Measurements from ENCODE around the gene SLC26A3.

Gene SLC26A3

GRCh38 chr7:107833684-107834106, 30.7 kb upstream of the SLC26A3 start:
- Histone ChIP-seq H3K9me3 (ENCODE audit: control insufficient read depth, insufficient read depth, low read depth, low read length) (no peaks in the 10 kb centered on the region), H3K4me3 (ENCODE audit: low read depth, low read length) (no peak overlapping the region), H3K27ac (ENCODE audit: extremely low read depth, low read depth, low read length) (no peak overlapping the region), H3K36me3 (ENCODE audit: control insufficient read depth in 2 of 2, insufficient read depth in 1 of 2, low read length in 2 of 2) (no peaks in the 10 kb centered on the region), H3K4me1 (ENCODE audit: control insufficient read depth, insufficient read depth, low read length) (peaks cover 3% of the 10 kb centered on the region; the same call in 1 of the 2 replicates)
- POLR2A ChIA-PET, result no interaction called here
- TF ChIP-seq ZNF747 (tag by site-specific recombination; IDR thresholded peaks at IDR 0.05) (no peak), ZNF514 (tag by site-specific recombination; IDR thresholded peaks at IDR 0.05) (no peak), ZNF292 (tag by site-specific recombination; IDR thresholded peaks at IDR 0.05; ENCODE audit: borderline replicate concordance, low read depth) (no peak), ZNF473 (tag by site-specific recombination; IDR thresholded peaks at IDR 0.05) (no peak), RBAK (tag by site-specific recombination; IDR thresholded peaks at IDR 0.05) (no peak), ZNF18 (tag by site-specific recombination; IDR thresholded peaks at IDR 0.05) (no peak), GLIS2 (tag by site-specific recombination; IDR thresholded peaks at IDR 0.05) (no peak), ZNF114 (tag by site-specific recombination; IDR thresholded peaks at IDR 0.05) (no peak), REST (tag by site-specific recombination; IDR thresholded peaks at IDR 0.05) (no peak), ZNF837 (tag by site-specific recombination; IDR thresholded peaks at IDR 0.05) (no peak), KLF8 (tag by site-specific recombination; IDR thresholded peaks at IDR 0.05) (no peak), ZNF174 (tag by site-specific recombination; IDR thresholded peaks at IDR 0.05) (no peak), ZBTB8A (tag by site-specific recombination; IDR thresholded peaks at IDR 0.05) (no peak), ZNF214 (tag by site-specific recombination; IDR thresholded peaks at IDR 0.05; ENCODE audit: borderline replicate concordance) (no peak), BCL11B (tag by site-specific recombination; IDR thresholded peaks at IDR 0.05; ENCODE audit: low read depth) (no peak)
- TF ChIP-seq, protein P1, sequence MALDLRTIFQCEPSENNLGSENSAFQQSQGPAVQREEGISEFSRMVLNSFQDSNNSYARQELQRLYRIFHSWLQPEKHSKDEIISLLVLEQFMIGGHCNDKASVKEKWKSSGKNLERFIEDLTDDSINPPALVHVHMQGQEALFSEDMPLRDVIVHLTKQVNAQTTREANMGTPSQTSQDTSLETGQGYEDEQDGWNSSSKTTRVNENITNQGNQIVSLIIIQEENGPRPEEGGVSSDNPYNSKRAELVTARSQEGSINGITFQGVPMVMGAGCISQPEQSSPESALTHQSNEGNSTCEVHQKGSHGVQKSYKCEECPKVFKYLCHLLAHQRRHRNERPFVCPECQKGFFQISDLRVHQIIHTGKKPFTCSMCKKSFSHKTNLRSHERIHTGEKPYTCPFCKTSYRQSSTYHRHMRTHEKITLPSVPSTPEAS (tag by site-specific recombination; IDR thresholded peaks at IDR 0.05), result no peak
- TF ChIP-seq, protein P2, sequence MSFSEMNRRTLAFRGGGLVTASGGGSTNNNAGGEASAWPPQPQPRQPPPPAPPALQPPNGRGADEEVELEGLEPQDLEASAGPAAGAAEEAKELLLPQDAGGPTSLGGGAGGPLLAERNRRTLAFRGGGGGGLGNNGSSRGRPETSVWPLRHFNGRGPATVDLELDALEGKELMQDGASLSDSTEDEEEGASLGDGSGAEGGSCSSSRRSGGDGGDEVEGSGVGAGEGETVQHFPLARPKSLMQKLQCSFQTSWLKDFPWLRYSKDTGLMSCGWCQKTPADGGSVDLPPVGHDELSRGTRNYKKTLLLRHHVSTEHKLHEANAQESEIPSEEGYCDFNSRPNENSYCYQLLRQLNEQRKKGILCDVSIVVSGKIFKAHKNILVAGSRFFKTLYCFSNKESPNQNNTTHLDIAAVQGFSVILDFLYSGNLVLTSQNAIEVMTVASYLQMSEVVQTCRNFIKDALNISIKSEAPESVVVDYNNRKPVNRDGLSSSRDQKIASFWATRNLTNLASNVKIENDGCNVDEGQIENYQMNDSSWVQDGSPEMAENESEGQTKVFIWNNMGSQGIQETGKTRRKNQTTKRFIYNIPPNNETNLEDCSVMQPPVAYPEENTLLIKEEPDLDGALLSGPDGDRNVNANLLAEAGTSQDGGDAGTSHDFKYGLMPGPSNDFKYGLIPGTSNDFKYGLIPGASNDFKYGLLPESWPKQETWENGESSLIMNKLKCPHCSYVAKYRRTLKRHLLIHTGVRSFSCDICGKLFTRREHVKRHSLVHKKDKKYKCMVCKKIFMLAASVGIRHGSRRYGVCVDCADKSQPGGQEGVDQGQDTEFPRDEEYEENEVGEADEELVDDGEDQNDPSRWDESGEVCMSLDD (tag by site-specific recombination; IDR thresholded peaks at IDR 0.05), result no peak
- CTCF ChIA-PET, result no interaction called here

- Histone ChIP-seq H3K36me3 (ENCODE audit: control insufficient read depth in 2 of 2, insufficient read depth in 1 of 2, low read length in 2 of 2) (no peaks in the 10 kb centered on the region), H3K27ac (ENCODE audit: extremely low read depth, low read depth, low read length) (no peak overlapping the region), H3K9me3 (ENCODE audit: control insufficient read depth, insufficient read depth, low read depth, low read length) (no peaks in the 10 kb centered on the region), H3K4me1 (ENCODE audit: control insufficient read depth, insufficient read depth, low read length) (no peaks in the 10 kb centered on the region), H3K4me3 (ENCODE audit: low read depth, low read length) (no peak overlapping the region)
- ChIA-PET POLR2A (no interaction called here), CTCF (interaction anchor here (0.6 kb wide), 1 partner anchor 361 kb away, joined by 3 read pairs; no protein-coding TSS in a partner anchor)
- no peak for TF ChIP-seq ZNF580 (tag by site-specific recombination; IDR thresholded peaks at IDR 0.05)
- no peak for TF ChIP-seq ZBTB44 (tag by site-specific recombination; IDR thresholded peaks at IDR 0.05)
- no peak for TF ChIP-seq ZNF16 (tag by site-specific recombination; IDR thresholded peaks at IDR 0.05; ENCODE audit: low read depth)
- no peak for TF ChIP-seq ZBTB8A (tag by site-specific recombination; IDR thresholded peaks at IDR 0.05)
- no peak for TF ChIP-seq ZBTB17 (tag by site-specific recombination; IDR thresholded peaks at IDR 0.05)
- TF ChIP-seq ZNF112 (tag by site-specific recombination; IDR thresholded peaks at IDR 0.05), result no peak
- TF ChIP-seq GLIS2 (tag by site-specific recombination; IDR thresholded peaks at IDR 0.05), result no peak
- TF ChIP-seq, protein P3, sequence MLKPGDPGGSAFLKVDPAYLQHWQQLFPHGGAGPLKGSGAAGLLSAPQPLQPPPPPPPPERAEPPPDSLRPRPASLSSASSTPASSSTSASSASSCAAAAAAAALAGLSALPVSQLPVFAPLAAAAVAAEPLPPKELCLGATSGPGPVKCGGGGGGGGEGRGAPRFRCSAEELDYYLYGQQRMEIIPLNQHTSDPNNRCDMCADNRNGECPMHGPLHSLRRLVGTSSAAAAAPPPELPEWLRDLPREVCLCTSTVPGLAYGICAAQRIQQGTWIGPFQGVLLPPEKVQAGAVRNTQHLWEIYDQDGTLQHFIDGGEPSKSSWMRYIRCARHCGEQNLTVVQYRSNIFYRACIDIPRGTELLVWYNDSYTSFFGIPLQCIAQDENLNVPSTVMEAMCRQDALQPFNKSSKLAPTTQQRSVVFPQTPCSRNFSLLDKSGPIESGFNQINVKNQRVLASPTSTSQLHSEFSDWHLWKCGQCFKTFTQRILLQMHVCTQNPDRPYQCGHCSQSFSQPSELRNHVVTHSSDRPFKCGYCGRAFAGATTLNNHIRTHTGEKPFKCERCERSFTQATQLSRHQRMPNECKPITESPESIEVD (tag by site-specific recombination; IDR thresholded peaks at IDR 0.05), result no peak
These were observed 27.4 kb upstream of the SLC26A3 start for GRCh38 chr7:107830420-107830819.

Data from HEK293 (cell line).